ENCODE data around the gene ABCF2. TPM values are rescaled to one million over a fixed set of nuclear protein-coding genes. Genes with fewer than 3 reads are reported as not detected.

ABCF2 gene
- polyA plus RNA-seq, 1 donor (not counting 4 experiments of a cell fraction or from before 2014, with no cell fraction given): 33.3 TPM

DNA sequence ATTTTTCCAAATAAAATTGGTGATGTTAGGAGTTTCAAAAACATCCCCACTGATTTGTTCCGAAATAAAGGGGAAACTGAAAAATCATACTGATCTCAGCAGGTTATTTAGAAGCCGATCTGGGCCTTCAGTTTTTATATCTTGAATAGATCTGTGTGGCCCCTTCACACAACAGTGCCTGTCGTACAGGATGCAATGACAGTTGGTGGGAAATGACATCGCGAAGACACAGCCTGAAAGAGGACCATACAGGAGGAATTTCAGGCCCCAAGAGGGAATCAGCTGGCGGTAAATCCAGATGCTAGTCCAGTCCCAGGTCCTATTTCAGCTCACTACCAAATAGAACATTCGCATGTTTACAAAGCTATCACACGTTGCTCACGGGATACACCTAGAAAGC, 19.7 kb downstream of the ABCF2 start:
- H3K4me2 ChIP-seq (ENCODE audit: control insufficient read depth, extremely low read depth, insufficient read depth, low read depth, low read length): no peak overlapping the region
- no peaks in the 10 kb centered on the region for H3K9me1 ChIP-seq (ENCODE audit: control insufficient read depth, extremely low read depth, insufficient read depth, low read length)
- no peak for TF ChIP-seq EZH2 (IDR thresholded peaks at IDR 0.05; ENCODE audit: low read length)
- TF ChIP-seq, protein P1, sequence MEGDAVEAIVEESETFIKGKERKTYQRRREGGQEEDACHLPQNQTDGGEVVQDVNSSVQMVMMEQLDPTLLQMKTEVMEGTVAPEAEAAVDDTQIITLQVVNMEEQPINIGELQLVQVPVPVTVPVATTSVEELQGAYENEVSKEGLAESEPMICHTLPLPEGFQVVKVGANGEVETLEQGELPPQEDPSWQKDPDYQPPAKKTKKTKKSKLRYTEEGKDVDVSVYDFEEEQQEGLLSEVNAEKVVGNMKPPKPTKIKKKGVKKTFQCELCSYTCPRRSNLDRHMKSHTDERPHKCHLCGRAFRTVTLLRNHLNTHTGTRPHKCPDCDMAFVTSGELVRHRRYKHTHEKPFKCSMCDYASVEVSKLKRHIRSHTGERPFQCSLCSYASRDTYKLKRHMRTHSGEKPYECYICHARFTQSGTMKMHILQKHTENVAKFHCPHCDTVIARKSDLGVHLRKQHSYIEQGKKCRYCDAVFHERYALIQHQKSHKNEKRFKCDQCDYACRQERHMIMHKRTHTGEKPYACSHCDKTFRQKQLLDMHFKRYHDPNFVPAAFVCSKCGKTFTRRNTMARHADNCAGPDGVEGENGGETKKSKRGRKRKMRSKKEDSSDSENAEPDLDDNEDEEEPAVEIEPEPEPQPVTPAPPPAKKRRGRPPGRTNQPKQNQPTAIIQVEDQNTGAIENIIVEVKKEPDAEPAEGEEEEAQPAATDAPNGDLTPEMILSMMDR (optimal IDR thresholded peaks at IDR 0.05 in 1 of 3, IDR thresholded peaks at IDR 0.05 in 1 of 3, conservative IDR thresholded peaks at IDR 0.05 in 1 of 3; ENCODE audit: extremely low read depth in 1 of 3, insufficient read depth in 2 of 3, low read length in 3 of 3): no peak
- H3K4me3 ChIP-seq (ENCODE audit: control insufficient read depth in 2 of 3, extremely low read depth in 1 of 3, insufficient read depth in 2 of 3, low read depth in 1 of 3, low read length in 3 of 3): no peak overlapping the region
- no peaks in the 10 kb centered on the region for H4K20me1 ChIP-seq (ENCODE audit: control insufficient read depth, extremely low read depth, insufficient read depth, low read length)
- no peak overlapping the region for H3K27ac ChIP-seq (ENCODE audit: control insufficient read depth, insufficient read depth, low read length)
- peaks cover 34% of the 10 kb centered on the region for H3K27me3 ChIP-seq (ENCODE audit: control insufficient read depth, extremely low read depth, insufficient read depth, low read length)
- FAIRE-seq (no peak), DNase-seq (ENCODE audit: low read depth, low spot score) (no peak)
- no peaks in the 10 kb centered on the region for H3K4me1 ChIP-seq (ENCODE audit: control insufficient read depth, extremely low read depth, insufficient read depth, low read length)
- no peak overlapping the region for H3K9ac ChIP-seq (ENCODE audit: control insufficient read depth, extremely low read depth, insufficient read depth, low read length)
- no peaks in the 10 kb centered on the region for H3K79me2 ChIP-seq (ENCODE audit: control insufficient read depth, insufficient read depth, low read length)
- peaks cover 0 to 3% of the 10 kb centered on the region in 2 experiments for H3K36me3 ChIP-seq (ENCODE audit: control insufficient read depth in 2 of 2, extremely low read depth in 1 of 2, insufficient read depth in 2 of 2, low read length in 2 of 2)
- no peak overlapping the region for H2AFZ ChIP-seq (ENCODE audit: control insufficient read depth, low read length)
- H3K9me3 ChIP-seq (ENCODE audit: control insufficient read depth, low read depth, low read length): no peaks in the 10 kb centered on the region
- dilution Hi-C loops (cut with MboI; ENCODE audit: extremely low pct_ligation_motif_present, low sequenced_read_pairs): no loop called here

- Histone ChIP-seq H3K4me1 (ENCODE audit: control insufficient read depth, extremely low read depth, insufficient read depth, low read length) (no peaks in the 10 kb centered on the region), H2AFZ (ENCODE audit: control insufficient read depth, low read length) (no peak overlapping the region), H3K27ac (ENCODE audit: control insufficient read depth, insufficient read depth, low read length) (no peak overlapping the region), H3K9me3 (ENCODE audit: control insufficient read depth, low read depth, low read length) (no peaks in the 10 kb centered on the region), H3K9ac (ENCODE audit: control insufficient read depth, extremely low read depth, insufficient read depth, low read length) (no peak overlapping the region), H3K4me3 (ENCODE audit: control insufficient read depth in 2 of 3, extremely low read depth in 1 of 3, insufficient read depth in 2 of 3, low read depth in 1 of 3, low read length in 3 of 3) (no peak overlapping the region), H4K20me1 (ENCODE audit: control insufficient read depth, extremely low read depth, insufficient read depth, low read length) (no peaks in the 10 kb centered on the region), H3K27me3 (ENCODE audit: control insufficient read depth, extremely low read depth, insufficient read depth, low read length) (peaks cover 34% of the 10 kb centered on the region), H3K36me3 (ENCODE audit: control insufficient read depth in 2 of 2, extremely low read depth in 1 of 2, insufficient read depth in 2 of 2, low read length in 2 of 2) (peaks cover 0 to 1% of the 10 kb centered on the region in 2 experiments), H3K4me2 (ENCODE audit: control insufficient read depth, extremely low read depth, insufficient read depth, low read depth, low read length) (no peak overlapping the region), H3K9me1 (ENCODE audit: control insufficient read depth, extremely low read depth, insufficient read depth, low read length) (no peaks in the 10 kb centered on the region), H3K79me2 (ENCODE audit: control insufficient read depth, insufficient read depth, low read length) (no peaks in the 10 kb centered on the region)
- no peak for TF ChIP-seq EZH2 (IDR thresholded peaks at IDR 0.05; ENCODE audit: low read length)
- dilution Hi-C loops (cut with MboI; ENCODE audit: extremely low pct_ligation_motif_present, low sequenced_read_pairs): no loop called here
- FAIRE-seq: no peak
- DNase-seq (ENCODE audit: low read depth, low spot score): no peak
These were observed 20.1 kb downstream of the ABCF2 start for GRCh38 chr7:151206914-151207313.

GRCh38 chr7:151205730-151206129, 21.3 kb downstream of the ABCF2 start:
- DNase-seq (ENCODE audit: low read depth, low spot score) (no peak), FAIRE-seq (no peak)
- H3K79me2 ChIP-seq (ENCODE audit: control insufficient read depth, insufficient read depth, low read length): no peaks in the 10 kb centered on the region
- no peaks in the 10 kb centered on the region for H4K20me1 ChIP-seq (ENCODE audit: control insufficient read depth, extremely low read depth, insufficient read depth, low read length)
- H3K4me2 ChIP-seq (ENCODE audit: control insufficient read depth, extremely low read depth, insufficient read depth, low read depth, low read length): no peak overlapping the region
- H3K27me3 ChIP-seq (ENCODE audit: control insufficient read depth, extremely low read depth, insufficient read depth, low read length): peaks cover 41% of the 10 kb centered on the region
- no peaks in the 10 kb centered on the region for H3K4me1 ChIP-seq (ENCODE audit: control insufficient read depth, extremely low read depth, insufficient read depth, low read length)
- no peaks in the 10 kb centered on the region for H3K9me3 ChIP-seq (ENCODE audit: control insufficient read depth, low read depth, low read length)
- TF ChIP-seq, protein P1 (optimal IDR thresholded peaks at IDR 0.05 in 1 of 3, IDR thresholded peaks at IDR 0.05 in 1 of 3, conservative IDR thresholded peaks at IDR 0.05 in 1 of 3; ENCODE audit: extremely low read depth in 1 of 3, insufficient read depth in 2 of 3, low read length in 3 of 3): no peak
- TF ChIP-seq EZH2 (IDR thresholded peaks at IDR 0.05; ENCODE audit: low read length): no peak
- no peak overlapping the region for H3K4me3 ChIP-seq (ENCODE audit: control insufficient read depth in 2 of 3, extremely low read depth in 1 of 3, insufficient read depth in 2 of 3, low read depth in 1 of 3, low read length in 3 of 3)
- H2AFZ ChIP-seq (ENCODE audit: control insufficient read depth, low read length): no peak overlapping the region
- dilution Hi-C loops (cut with MboI; ENCODE audit: extremely low pct_ligation_motif_present, low sequenced_read_pairs): no loop called here
- no peaks in the 10 kb centered on the region for H3K36me3 ChIP-seq (ENCODE audit: control insufficient read depth in 2 of 2, extremely low read depth in 1 of 2, insufficient read depth in 2 of 2, low read length in 2 of 2)
- H3K9ac ChIP-seq (ENCODE audit: control insufficient read depth, extremely low read depth, insufficient read depth, low read length): no peak overlapping the region
- H3K9me1 ChIP-seq (ENCODE audit: control insufficient read depth, extremely low read depth, insufficient read depth, low read length): no peaks in the 10 kb centered on the region
- H3K27ac ChIP-seq (ENCODE audit: control insufficient read depth, insufficient read depth, low read length): no peak overlapping the region

All from keratinocyte (primary cell).